H9 (cell line): Measurements from ENCODE around the gene ZNF836. TPM values are rescaled to one million over a fixed set of nuclear protein-coding genes. Genes with fewer than 3 reads are reported as not detected.

Source experiments
- DNase-seq: peaks from one replicate; pipeline ENCODE4 v3.0.0-alpha.2; 2017
- H2AFZ ChIP-seq: one replicate; pipeline ENCODE4 v1.6.1; 2013; ENCODE audit warnings: mild to moderate bottlenecking, low read length, control low read depth, moderate library complexity
- H2AK5ac ChIP-seq: 2 replicates; pipeline ENCODE4 v1.6.1; 2013; ENCODE audit warnings: low read length, control low read depth, mixed read lengths; ENCODE audit not compliant: insufficient read length
- H2BK120ac ChIP-seq: one replicate; pipeline ENCODE4 v1.6.1; 2013; ENCODE audit warnings: low read depth, mild to moderate bottlenecking, low read length, control low read depth, inconsistent platforms; ENCODE audit not compliant: poor library complexity, severe bottlenecking
- H2BK12ac ChIP-seq: 2 replicates; pipeline ENCODE4 v1.6.1; 2013; ENCODE audit warnings: low read length, control low read depth, mixed read lengths, low read depth; ENCODE audit not compliant: insufficient read length
- H2BK15ac ChIP-seq: 2 replicates; pipeline ENCODE4 v1.6.1; 2013; ENCODE audit warnings: low read depth, low read length, control low read depth
- H2BK20ac ChIP-seq: one replicate; pipeline ENCODE4 v1.6.1; 2013; ENCODE audit warnings: low read depth, mild to moderate bottlenecking, low read length, control low read depth, inconsistent platforms; ENCODE audit not compliant: poor library complexity, severe bottlenecking
- H2BK5ac ChIP-seq: 2 replicates; pipeline ENCODE4 v1.6.1; 2013; ENCODE audit warnings: low read length, control low read depth, mixed read lengths; ENCODE audit not compliant: insufficient read length
- H3K14ac ChIP-seq: 2 replicates; pipeline ENCODE4 v1.6.1; 2013; ENCODE audit warnings: low read length, control low read depth; ENCODE audit not compliant: insufficient read depth
- H3K18ac ChIP-seq: 2 replicates; pipeline ENCODE4 v1.6.1; 2013; ENCODE audit warnings: low read depth, mild to moderate bottlenecking, mixed read lengths, low read length, control low read depth; ENCODE audit not compliant: insufficient read length
- H3K23ac ChIP-seq: 2 replicates; pipeline ENCODE4 v1.6.1; 2013; ENCODE audit warnings: low read length, control low read depth, mixed read lengths, low read depth; ENCODE audit not compliant: insufficient read length
- H3K23me2 ChIP-seq: 2 replicates; pipeline ENCODE4 v1.6.1; 2013; ENCODE audit warnings: low read depth, mild to moderate bottlenecking, mixed read lengths, low read length, control low read depth; ENCODE audit not compliant: insufficient read length, poor library complexity, severe bottlenecking
- H3K27ac ChIP-seq: 2 replicates; pipeline ENCODE4 v1.5.1; 2013; ENCODE audit warnings: low read length, control low read depth, mixed read lengths, low read depth; ENCODE audit not compliant: insufficient read length
- H3K27me3 ChIP-seq: 2 replicates; pipeline ENCODE4 v1.6.1; 2013; ENCODE audit warnings: low read length, control low read depth, inconsistent platforms; ENCODE audit not compliant: insufficient read depth
- H3K4ac ChIP-seq: 2 replicates; pipeline ENCODE4 v1.6.1; 2013; ENCODE audit warnings: low read depth, mild to moderate bottlenecking, control low read depth, inconsistent platforms, low read length, moderate library complexity
- H3K4me1 ChIP-seq: 2 replicates; pipeline ENCODE4 v1.6.1; 2013; ENCODE audit warnings: low read length, control low read depth, inconsistent platforms; ENCODE audit not compliant: insufficient read depth
- H3K4me2 ChIP-seq: 2 replicates; pipeline ENCODE4 v1.6.1; 2013; ENCODE audit warnings: low read length, control low read depth, mixed read lengths; ENCODE audit not compliant: insufficient read length, insufficient read depth
- H3K56ac ChIP-seq: 2 replicates; pipeline ENCODE4 v1.6.1; 2013; ENCODE audit warnings: low read depth, mild to moderate bottlenecking, mixed read lengths, low read length, control low read depth; ENCODE audit not compliant: insufficient read length
- H3K79me1 ChIP-seq: 2 replicates; pipeline ENCODE4 v1.6.1; 2013; ENCODE audit warnings: low read depth, mild to moderate bottlenecking, moderate library complexity, low read length, control low read depth, inconsistent platforms; ENCODE audit not compliant: insufficient read depth, poor library complexity, severe bottlenecking
- H3K79me2 ChIP-seq: 2 replicates; pipeline ENCODE4 v1.6.1; 2013; ENCODE audit warnings: low read length, control low read depth, inconsistent platforms; ENCODE audit not compliant: insufficient read depth
- H3K9ac ChIP-seq: 2 replicates; pipeline ENCODE4 v1.6.1; 2013; ENCODE audit warnings: low read length, control low read depth, mixed read lengths; ENCODE audit not compliant: insufficient read length; ENCODE audit errors: extremely low read depth
- H3K9me3 ChIP-seq: one replicate; pipeline ENCODE4 v1.6.1; 2013; ENCODE audit warnings: low read depth, low read length, inconsistent platforms; ENCODE audit not compliant: control insufficient read depth
- H3T11ph ChIP-seq: one replicate; pipeline ENCODE4 v1.6.1; 2013; ENCODE audit warnings: mild to moderate bottlenecking, low read length, control low read depth, inconsistent platforms
- H4K20me1 ChIP-seq: one replicate; pipeline ENCODE4 v1.6.1; 2013; ENCODE audit not compliant: control insufficient read depth, insufficient read length, insufficient read depth
- H4K5ac ChIP-seq: 2 replicates; pipeline ENCODE4 v1.6.1; 2013; ENCODE audit warnings: low read depth, mild to moderate bottlenecking, mixed read lengths, low read length, control low read depth; ENCODE audit not compliant: insufficient read length
- H4K8ac ChIP-seq: replicated peaks from 2 replicates; pipeline ENCODE4 v1.6.1; 2013; ENCODE audit warnings: low read length, control low read depth, mixed read lengths, low read depth; ENCODE audit not compliant: insufficient read length
- H4K91ac ChIP-seq: 2 replicates; pipeline ENCODE4 v1.6.1; 2013; ENCODE audit warnings: low read depth, mild to moderate bottlenecking, moderate library complexity, mixed read lengths, low read length, control low read depth; ENCODE audit not compliant: insufficient read length
- H3K27ac Mint-ChIP-seq, 3 experiments: 2 replicates in 2 of 3; 3 replicates in 1 of 3; pipeline ENCODE4 v1.8.0; 2020 to 2021; ENCODE audit warnings: mixed read lengths in 3 of 3, mild to moderate bottlenecking in 1 of 3, moderate library complexity in 1 of 3
- H3K27me3 Mint-ChIP-seq: 2 replicates; pipeline ENCODE4 v1.8.0; 2021; ENCODE audit warnings: low read depth, mild to moderate bottlenecking, moderate library complexity, mixed read lengths
- H3K36me3 Mint-ChIP-seq, 3 experiments: 2 replicates in 2 of 3; 3 replicates in 1 of 3; pipeline ENCODE4 v1.8.0; 2020 to 2021; ENCODE audit warnings: low read depth in 3 of 3, mixed read lengths in 3 of 3; ENCODE audit not compliant: insufficient read depth in 1 of 3
- H3K4me1 Mint-ChIP-seq, 2 experiments: 2 replicates each; pipeline ENCODE4 v1.8.0; 2020; ENCODE audit warnings: mixed read lengths in 2 of 2
- H3K4me3 Mint-ChIP-seq, 2 experiments: 2 replicates in 1 of 2; 3 replicates in 1 of 2; pipeline ENCODE4 v1.8.0; 2020 to 2021; ENCODE audit warnings: mild to moderate bottlenecking in 2 of 2, mixed read lengths in 2 of 2, moderate library complexity in 1 of 2
- H3K9me3 Mint-ChIP-seq, 2 experiments: 2 replicates in 1 of 2; 3 replicates in 1 of 2; pipeline ENCODE4 v1.8.0; 2020; ENCODE audit warnings: mild to moderate bottlenecking in 2 of 2, mixed read lengths in 2 of 2, moderate library complexity in 1 of 2
- WGBS: extraction: QIAGEN DNeasy Blood & Tissue Kit; methylation state at CpG from one replicate; pipeline ENCODE4 v1.1.7; 2013; ENCODE audit warnings: missing lambda C conversion rate, low lambda C conversion rate, mixed read lengths; ENCODE audit not compliant: insufficient read length; ENCODE audit errors: extremely low coverage; 5-methylcytosine and 5-hydroxymethylcytosine counted together
- total RNA-seq: library from RNA; stranded (reverse); gene quantifications from 2 replicates; pipeline ENCODE4 v1.2.1, GENCODE V29; 2021
- TF ChIP-seq, protein P1 (sequence below): fragments of 200-600 bp; sonication (generic); conservative IDR thresholded peaks from 3 replicates; pipeline ENCODE4 v1.8.0; 2021; ENCODE audit warnings: antibody characterized with exemption, mild to moderate bottlenecking

ZNF836 gene
- total RNA-seq, 1 experiment from 2014 or later, result 17.4 TPM

DNA sequence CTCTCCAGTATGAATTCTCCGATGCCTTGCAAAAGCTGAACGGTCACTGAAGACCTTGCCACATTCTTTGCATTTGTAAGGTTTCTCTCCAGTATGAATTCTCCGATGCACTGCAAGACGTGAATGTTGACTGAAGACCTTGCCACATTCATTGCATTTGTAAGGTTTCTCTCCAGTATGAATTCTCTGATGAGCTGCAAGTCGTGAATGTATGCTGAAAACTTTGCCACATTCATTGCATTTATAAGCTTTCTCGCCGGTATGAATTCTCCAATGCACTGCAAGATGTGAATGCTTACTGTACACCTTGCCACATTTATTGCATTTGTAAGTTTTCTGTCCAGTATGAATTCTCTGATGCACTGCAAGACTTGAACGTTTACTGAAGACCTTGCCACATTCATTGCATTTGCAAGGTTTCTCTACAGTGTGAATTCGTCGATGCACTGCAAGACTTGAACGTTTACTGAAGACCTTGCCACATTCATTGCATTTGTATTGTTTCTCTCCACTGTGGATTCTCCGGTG, 55.8 kb downstream of the ZNF836 start:
- peaks cover 74 to 91% (median 88%) of the 10 kb centered on the region in 3 experiments for H3K36me3 Mint-ChIP-seq
- Histone ChIP-seq H3K79me1 (no peaks in the 10 kb centered on the region), H3K4me2 (no peak overlapping the region), H3K9me3 (peaks cover 100% of the 10 kb centered on the region), H4K91ac (no peak overlapping the region), H2BK5ac (no peak overlapping the region), H2BK120ac (no peak overlapping the region), H3K4ac (no peak overlapping the region), H3K56ac (no peak overlapping the region), H3K23ac (no peak overlapping the region), H3K27ac (no peak overlapping the region), H2AFZ (no peak overlapping the region), H3K79me2 (no peaks in the 10 kb centered on the region), H3K14ac (no peak overlapping the region), H2BK20ac (no peak overlapping the region), H3K27me3 (no peaks in the 10 kb centered on the region), H2AK5ac (no peak overlapping the region), H4K8ac (no peak overlapping the region), H3K23me2 (no peaks in the 10 kb centered on the region), H3K18ac (no peak overlapping the region), H4K5ac (no peak overlapping the region), H2BK15ac (no peak overlapping the region), H3T11ph (no peak overlapping the region), H4K20me1 (no peaks in the 10 kb centered on the region), H3K4me1 (no peaks in the 10 kb centered on the region), H2BK12ac (no peak overlapping the region), H3K9ac (no peak overlapping the region)
- no peak overlapping the region for H3K4me3 Mint-ChIP-seq
- H3K4me1 Mint-ChIP-seq, result no peaks in the 10 kb centered on the region
- DNase-seq, result no peak
- no peak overlapping the region for H3K27ac Mint-ChIP-seq
- H3K9me3 Mint-ChIP-seq, result peaks cover 95 to 97% of the 10 kb centered on the region in 2 experiments
- TF ChIP-seq, protein P1, sequence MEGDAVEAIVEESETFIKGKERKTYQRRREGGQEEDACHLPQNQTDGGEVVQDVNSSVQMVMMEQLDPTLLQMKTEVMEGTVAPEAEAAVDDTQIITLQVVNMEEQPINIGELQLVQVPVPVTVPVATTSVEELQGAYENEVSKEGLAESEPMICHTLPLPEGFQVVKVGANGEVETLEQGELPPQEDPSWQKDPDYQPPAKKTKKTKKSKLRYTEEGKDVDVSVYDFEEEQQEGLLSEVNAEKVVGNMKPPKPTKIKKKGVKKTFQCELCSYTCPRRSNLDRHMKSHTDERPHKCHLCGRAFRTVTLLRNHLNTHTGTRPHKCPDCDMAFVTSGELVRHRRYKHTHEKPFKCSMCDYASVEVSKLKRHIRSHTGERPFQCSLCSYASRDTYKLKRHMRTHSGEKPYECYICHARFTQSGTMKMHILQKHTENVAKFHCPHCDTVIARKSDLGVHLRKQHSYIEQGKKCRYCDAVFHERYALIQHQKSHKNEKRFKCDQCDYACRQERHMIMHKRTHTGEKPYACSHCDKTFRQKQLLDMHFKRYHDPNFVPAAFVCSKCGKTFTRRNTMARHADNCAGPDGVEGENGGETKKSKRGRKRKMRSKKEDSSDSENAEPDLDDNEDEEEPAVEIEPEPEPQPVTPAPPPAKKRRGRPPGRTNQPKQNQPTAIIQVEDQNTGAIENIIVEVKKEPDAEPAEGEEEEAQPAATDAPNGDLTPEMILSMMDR, result no peak
- no CpG with 5 or more reads among the region's 12 CpGs for WGBS
- H3K27me3 Mint-ChIP-seq, result peaks cover 16% of the 10 kb centered on the region
